ENCODE results near the gene MAP3K9.

DNA sequence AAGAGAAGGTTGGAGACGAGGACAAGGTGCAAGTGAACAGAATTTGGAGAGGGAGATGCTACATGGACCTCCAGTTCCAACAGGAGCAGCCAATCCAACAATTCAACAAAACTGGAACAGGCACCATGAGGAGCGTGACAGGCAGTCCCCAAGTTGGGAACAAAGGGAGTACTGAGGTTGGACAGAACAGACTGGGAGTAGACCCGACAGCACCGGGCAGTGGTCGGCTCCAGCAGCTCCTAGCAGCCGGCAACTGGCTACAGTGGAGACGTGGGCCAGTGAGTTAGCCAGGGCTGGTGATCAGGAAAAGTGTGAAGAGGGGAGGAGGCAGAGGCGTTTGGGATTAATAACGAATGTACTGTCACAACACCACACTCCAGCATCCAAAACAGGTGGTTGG is 16.4 kb downstream of the MAP3K9 start:
- TF ChIP-seq, protein P1, sequence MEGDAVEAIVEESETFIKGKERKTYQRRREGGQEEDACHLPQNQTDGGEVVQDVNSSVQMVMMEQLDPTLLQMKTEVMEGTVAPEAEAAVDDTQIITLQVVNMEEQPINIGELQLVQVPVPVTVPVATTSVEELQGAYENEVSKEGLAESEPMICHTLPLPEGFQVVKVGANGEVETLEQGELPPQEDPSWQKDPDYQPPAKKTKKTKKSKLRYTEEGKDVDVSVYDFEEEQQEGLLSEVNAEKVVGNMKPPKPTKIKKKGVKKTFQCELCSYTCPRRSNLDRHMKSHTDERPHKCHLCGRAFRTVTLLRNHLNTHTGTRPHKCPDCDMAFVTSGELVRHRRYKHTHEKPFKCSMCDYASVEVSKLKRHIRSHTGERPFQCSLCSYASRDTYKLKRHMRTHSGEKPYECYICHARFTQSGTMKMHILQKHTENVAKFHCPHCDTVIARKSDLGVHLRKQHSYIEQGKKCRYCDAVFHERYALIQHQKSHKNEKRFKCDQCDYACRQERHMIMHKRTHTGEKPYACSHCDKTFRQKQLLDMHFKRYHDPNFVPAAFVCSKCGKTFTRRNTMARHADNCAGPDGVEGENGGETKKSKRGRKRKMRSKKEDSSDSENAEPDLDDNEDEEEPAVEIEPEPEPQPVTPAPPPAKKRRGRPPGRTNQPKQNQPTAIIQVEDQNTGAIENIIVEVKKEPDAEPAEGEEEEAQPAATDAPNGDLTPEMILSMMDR (IDR thresholded peaks at IDR 0.05; ENCODE audit: low read length) = no peak
- TF ChIP-seq EZH2 (optimal IDR thresholded peaks at IDR 0.05; ENCODE audit: low read depth, low read length) = no peak
- TF ChIP-seq EZH2phosphoT487 (IDR thresholded peaks at IDR 0.05; ENCODE audit: low read length) = no peak
